Measurements from ENCODE around the gene MRPS9.

Gene MRPS9

DNA sequence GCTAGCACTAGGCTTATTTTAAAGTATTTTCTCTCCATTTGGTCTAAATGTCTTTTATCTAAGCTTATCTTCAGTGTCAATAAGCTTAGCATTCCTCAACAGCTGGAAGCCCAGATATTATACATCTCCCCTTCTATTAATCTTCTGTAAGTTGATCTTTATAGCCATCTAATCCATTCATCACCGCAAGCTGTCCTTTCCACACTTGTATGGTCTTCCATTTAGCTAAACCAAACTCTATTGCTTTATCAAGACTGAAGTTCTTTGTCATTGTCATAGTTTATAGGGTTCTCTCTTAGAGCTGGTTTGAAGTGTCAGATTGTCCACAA lies 102.3 kb downstream of the MRPS9 start:
- in situ Hi-C loops (cut with HindIII; ENCODE audit: low sequenced_read_pairs), result no loop called here
- no peak overlapping the region for H3K4me3 ChIP-seq (ENCODE audit: low read depth, low read length)
- DNase-seq (ENCODE audit: low read depth, low spot score), result no peak
- TF ChIP-seq CTCF (IDR thresholded peaks at IDR 0.05; ENCODE audit: low read depth, low read length), result no peak

DNA sequence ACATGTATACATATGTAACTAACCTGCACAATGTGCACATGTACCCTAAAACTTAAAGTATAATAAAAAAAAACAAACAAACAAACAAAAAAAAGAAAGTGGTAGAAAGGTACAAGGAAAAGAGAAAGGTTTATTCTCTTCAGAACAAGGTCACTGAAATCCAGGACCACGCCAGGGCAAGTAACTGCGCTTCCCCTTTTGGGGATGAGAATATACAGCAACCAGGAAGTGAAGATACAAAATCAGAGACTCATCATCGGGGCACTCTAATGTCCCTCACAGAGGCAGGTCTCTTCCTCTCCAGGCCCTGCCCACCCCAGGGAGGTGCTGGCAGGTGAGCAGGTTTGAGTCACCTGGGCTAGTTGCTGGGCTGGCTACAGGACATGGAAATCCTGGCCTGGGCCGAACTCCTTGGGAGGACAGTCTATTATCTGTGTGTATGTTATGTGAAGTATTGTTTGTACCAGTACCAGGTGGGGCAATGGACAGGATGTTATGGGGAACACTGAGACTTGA lies 103.3 kb downstream of the MRPS9 start:
- in situ Hi-C loops (cut with HindIII; ENCODE audit: low sequenced_read_pairs), result no loop called here
- no peak for DNase-seq (ENCODE audit: low read depth, low spot score)
- no peak for TF ChIP-seq CTCF (IDR thresholded peaks at IDR 0.05; ENCODE audit: low read depth, low read length)
- no peak overlapping the region for H3K4me3 ChIP-seq (ENCODE audit: low read depth, low read length)

DNA sequence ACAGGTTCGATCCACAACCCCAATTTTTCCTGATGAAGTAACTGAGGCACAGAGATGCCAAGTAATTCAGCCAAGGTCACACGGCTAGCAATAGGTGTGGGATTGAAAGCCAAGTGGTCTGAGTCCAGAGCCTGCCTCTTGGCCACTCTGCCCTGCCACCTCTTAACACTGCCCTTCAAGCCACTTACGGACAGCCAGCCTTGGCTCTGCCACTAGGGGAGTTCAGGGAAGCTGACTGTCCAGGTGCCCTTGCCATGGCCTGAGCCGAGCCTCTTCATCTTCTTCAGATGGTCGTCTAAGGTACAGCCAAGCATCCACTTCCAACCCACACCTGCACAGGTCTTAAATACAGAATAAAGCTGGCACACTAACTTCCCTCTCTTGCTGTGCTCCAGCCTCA lies 104.4 kb downstream of the MRPS9 start:
- TF ChIP-seq CTCF (IDR thresholded peaks at IDR 0.05; ENCODE audit: low read depth, low read length), result no peak
- H3K4me3 ChIP-seq (ENCODE audit: low read depth, low read length), result no peak overlapping the region
- no peak for DNase-seq (ENCODE audit: low read depth, low spot score)
- in situ Hi-C loops (cut with HindIII; ENCODE audit: low sequenced_read_pairs), result no loop called here

DNA sequence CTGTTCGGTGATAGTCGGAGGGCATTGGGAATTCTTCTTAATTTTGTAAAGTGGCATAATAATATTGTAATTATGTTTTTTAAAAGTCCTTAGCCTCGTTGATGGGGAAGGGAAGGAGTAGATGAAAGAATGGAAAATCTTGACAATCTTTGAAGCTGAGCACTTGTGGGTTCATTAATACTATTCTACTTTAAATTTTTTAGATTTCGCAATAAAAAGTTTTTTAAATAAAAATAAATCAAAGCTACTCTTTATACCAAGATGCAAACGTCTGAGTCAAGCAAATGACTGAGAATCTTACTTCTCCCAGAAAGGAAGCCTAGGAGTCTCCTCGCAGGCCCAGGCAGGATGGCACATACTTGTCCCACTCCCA lies 105.2 kb downstream of the MRPS9 start:
- in situ Hi-C loops (cut with HindIII; ENCODE audit: low sequenced_read_pairs), result no loop called here
- no peak overlapping the region for H3K4me3 ChIP-seq (ENCODE audit: low read depth, low read length)
- no peak for TF ChIP-seq CTCF (IDR thresholded peaks at IDR 0.05; ENCODE audit: low read depth, low read length)
- DNase-seq (ENCODE audit: low read depth, low spot score), result no peak

GRCh38 chr2:105143467-105144151 lies 105.7 kb downstream of the MRPS9 start:
- peak overlapping the region; percentile 34 for H3K4me3 ChIP-seq (ENCODE audit: low read depth, low read length)
- no peak for DNase-seq (ENCODE audit: low read depth, low spot score)
- no peak for TF ChIP-seq CTCF (IDR thresholded peaks at IDR 0.05; ENCODE audit: low read depth, low read length)
- in situ Hi-C loops (cut with HindIII; ENCODE audit: low sequenced_read_pairs), result no loop called here

DNA sequence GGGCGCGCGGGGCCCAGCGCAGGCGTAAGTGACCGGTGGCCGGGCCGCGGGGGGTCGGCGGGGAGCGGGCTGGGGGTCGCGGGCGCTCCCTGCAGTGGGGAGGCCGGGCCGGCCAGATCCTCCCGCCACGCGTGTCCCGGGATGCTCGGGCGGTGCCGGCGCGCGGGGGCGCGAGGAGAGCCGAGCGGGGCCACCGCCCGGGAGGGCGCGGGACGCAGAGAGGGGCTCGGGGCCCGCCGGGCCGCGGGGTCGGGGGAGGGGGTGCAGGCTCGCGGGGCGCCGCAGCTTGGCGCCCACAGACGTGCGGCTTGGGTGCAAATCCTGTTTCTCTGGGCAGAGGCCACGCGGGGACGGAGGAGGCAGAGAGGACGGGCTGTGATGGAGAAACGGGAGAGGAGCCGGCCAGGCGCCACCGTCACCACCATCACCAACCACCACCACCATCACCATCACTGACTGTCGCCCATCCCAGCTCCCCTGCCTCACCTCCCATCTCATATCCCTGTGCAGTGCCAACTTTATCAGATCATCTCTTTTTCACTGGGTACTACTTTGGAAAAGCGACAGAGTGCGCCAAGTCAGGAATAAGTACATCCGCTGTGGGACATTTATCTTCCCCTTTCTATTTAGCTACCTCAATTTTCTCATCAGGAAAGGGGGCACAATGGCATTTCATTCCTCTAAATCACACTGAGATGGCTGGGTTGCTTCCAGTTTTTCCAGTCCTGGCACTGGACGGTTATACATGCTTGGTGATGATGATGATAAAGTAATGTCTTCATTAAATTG lies 106.5 kb downstream of the MRPS9 start:
- peak overlapping the region; percentile 23 for H3K4me3 ChIP-seq (ENCODE audit: low read depth, low read length)
- in situ Hi-C loops (cut with HindIII; ENCODE audit: low sequenced_read_pairs), result no loop called here
- no peak for TF ChIP-seq CTCF (IDR thresholded peaks at IDR 0.05; ENCODE audit: low read depth, low read length)
- DNase-seq (ENCODE audit: low read depth, low spot score), result no peak
